Ishikawa (cell line): ENCODE results near the gene TRIML2.

Experiments used
- CEBPB ChIP-seq: IDR thresholded peaks from 2 replicates; pipeline ENCODE4 v1.6.1; 2012
- CREB1 ChIP-seq: IDR thresholded peaks from 2 replicates; pipeline ENCODE4 v1.6.1; 2012; ENCODE audit warnings: low read depth
- EGR1 ChIP-seq: IDR thresholded peaks from 2 replicates; pipeline ENCODE4 v1.6.1; 2012
- EP300 ChIP-seq: IDR thresholded peaks from 2 replicates; pipeline ENCODE4 v1.6.1; 2012; ENCODE audit warnings: borderline replicate concordance
- FOXM1 ChIP-seq: IDR thresholded peaks from 2 replicates; pipeline ENCODE4 v1.6.1; 2012; ENCODE audit warnings: low read depth, borderline replicate concordance
- NFIC ChIP-seq: IDR thresholded peaks from 2 replicates; pipeline ENCODE4 v1.6.1; 2012
- RAD21 ChIP-seq: IDR thresholded peaks from 2 replicates; pipeline ENCODE4 v1.6.1; 2012; ENCODE audit warnings: low read depth
- TAF1 ChIP-seq: IDR thresholded peaks from 2 replicates; pipeline ENCODE4 v1.6.1; 2012; ENCODE audit warnings: low read depth, mild to moderate bottlenecking
- TCF12 ChIP-seq: IDR thresholded peaks from 2 replicates; pipeline ENCODE4 v1.6.1; 2012; ENCODE audit warnings: low read depth
- TEAD4 ChIP-seq: IDR thresholded peaks from 2 replicates; pipeline ENCODE4 v1.6.1; 2012
- YY1 ChIP-seq: IDR thresholded peaks from 2 replicates; pipeline ENCODE4 v1.6.1; 2012; ENCODE audit warnings: low read depth
- ZBTB7A ChIP-seq: IDR thresholded peaks from 2 replicates; pipeline ENCODE4 v1.6.1; 2012; ENCODE audit warnings: low read depth
- TF ChIP-seq, protein P1 (sequence below): IDR thresholded peaks from 2 replicates; pipeline ENCODE4 v1.6.1; 2012; ENCODE audit warnings: low read depth, mild to moderate bottlenecking
- TF ChIP-seq, protein P2 (sequence below): IDR thresholded peaks from 2 replicates; pipeline ENCODE4 v1.6.1; 2012
- TF ChIP-seq, protein P3 (sequence below): IDR thresholded peaks from 2 replicates; pipeline ENCODE4 v1.6.1; 2012

The TRIML2 gene

DNA sequence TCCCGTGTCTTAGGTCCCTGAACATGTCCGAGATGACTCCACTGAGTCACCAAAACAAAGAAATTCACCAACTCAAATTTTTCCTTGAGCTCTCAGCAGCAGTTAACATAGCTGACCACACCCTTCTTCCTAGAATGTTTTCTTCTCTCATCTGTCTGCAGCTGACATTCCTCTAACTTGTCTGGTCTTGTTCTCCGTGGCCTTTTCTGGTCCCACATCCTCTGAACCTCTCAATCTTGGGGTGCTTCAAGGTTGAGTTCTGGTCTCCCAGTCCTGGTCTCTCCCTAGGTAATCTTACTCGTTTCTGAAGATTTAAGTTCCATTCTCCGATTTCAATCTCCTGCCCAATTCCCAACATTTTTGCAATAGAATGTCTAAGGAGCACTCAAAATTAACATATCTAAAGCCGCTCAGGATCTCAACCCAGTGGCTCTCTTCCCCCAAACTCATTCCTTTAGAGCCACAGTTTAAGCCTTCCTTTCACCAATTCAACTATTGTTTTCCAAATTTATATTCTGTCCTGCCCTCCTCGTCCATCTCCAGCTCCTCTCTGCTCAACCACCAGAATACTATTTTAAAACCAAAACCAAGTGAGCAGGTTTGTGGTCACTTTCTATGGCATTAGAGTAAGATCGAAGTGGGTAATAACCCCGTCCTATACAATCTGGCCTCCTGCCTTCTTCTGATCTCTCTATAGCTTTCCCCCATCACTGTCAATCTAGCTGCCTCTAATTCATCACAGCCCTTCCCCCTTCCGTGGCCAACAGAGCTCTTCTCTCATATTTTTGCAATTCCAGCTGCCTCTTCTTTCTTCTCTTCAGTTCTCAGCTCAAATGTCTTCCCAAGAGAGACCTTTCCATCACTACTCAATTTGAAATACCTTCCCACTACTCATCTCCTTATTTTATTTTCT, 1.2 kb downstream of the TRIML2 start:
- TF ChIP-seq TAF1 (no peak), TCF12 (no peak), CEBPB (no peak), RAD21 (no peak), NFIC (no peak), FOXM1 (no peak), EGR1 (no peak), ZBTB7A (no peak), EP300 (no peak), YY1 (no peak), CREB1 (no peak), TEAD4 (no peak)
- TF ChIP-seq, protein P1, sequence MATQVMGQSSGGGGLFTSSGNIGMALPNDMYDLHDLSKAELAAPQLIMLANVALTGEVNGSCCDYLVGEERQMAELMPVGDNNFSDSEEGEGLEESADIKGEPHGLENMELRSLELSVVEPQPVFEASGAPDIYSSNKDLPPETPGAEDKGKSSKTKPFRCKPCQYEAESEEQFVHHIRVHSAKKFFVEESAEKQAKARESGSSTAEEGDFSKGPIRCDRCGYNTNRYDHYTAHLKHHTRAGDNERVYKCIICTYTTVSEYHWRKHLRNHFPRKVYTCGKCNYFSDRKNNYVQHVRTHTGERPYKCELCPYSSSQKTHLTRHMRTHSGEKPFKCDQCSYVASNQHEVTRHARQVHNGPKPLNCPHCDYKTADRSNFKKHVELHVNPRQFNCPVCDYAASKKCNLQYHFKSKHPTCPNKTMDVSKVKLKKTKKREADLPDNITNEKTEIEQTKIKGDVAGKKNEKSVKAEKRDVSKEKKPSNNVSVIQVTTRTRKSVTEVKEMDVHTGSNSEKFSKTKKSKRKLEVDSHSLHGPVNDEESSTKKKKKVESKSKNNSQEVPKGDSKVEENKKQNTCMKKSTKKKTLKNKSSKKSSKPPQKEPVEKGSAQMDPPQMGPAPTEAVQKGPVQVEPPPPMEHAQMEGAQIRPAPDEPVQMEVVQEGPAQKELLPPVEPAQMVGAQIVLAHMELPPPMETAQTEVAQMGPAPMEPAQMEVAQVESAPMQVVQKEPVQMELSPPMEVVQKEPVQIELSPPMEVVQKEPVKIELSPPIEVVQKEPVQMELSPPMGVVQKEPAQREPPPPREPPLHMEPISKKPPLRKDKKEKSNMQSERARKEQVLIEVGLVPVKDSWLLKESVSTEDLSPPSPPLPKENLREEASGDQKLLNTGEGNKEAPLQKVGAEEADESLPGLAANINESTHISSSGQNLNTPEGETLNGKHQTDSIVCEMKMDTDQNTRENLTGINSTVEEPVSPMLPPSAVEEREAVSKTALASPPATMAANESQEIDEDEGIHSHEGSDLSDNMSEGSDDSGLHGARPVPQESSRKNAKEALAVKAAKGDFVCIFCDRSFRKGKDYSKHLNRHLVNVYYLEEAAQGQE, result no peak
- TF ChIP-seq, protein P2, sequence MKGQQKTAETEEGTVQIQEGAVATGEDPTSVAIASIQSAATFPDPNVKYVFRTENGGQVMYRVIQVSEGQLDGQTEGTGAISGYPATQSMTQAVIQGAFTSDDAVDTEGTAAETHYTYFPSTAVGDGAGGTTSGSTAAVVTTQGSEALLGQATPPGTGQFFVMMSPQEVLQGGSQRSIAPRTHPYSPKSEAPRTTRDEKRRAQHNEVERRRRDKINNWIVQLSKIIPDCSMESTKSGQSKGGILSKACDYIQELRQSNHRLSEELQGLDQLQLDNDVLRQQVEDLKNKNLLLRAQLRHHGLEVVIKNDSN, result no peak
- TF ChIP-seq, protein P3, sequence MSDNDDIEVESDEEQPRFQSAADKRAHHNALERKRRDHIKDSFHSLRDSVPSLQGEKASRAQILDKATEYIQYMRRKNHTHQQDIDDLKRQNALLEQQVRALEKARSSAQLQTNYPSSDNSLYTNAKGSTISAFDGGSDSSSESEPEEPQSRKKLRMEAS, result no peak

DNA sequence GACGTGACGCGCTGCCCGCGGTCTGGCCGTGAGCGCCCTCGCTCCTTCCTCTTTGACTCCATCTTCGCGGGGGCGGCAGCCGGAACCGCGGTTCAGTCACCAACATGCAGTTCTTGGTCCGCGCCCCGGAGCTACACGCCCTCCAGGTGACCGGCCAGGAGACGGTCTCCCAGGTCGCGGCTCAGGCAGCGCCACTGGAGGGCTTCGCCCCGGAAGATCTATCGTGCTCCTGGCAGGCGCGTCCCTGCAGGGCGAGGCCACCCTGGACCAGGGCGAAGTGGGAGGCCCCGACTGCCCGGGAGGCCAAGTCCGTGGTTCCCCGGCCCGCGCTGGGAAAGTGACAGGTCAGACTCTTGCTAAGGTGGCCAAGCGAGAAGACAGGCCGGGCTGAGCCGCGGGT, 2.9 kb downstream of the TRIML2 start:
- no peak for TF ChIP-seq TCF12
- no peak for TF ChIP-seq TEAD4

DNA sequence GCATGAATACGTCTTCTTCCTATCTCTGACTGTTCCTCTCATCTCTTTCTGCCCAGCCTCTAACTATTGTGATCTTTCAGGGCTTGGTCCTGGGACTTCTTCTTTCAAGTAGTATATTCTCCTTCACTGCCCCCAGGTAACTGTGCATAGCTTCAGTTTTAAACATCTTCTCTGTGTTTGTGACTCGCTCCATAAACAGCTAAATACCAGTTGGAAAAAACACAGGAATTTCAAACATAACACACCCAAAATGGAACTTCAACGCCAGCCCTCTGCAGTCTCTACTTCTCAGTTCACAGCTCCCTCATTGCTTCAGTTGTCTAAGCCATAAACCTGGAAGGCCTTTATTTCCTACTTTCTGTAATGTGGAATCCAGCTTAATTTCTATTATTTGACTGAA, 16.6 kb downstream of the TRIML2 start:
- TF ChIP-seq NFIC (no peak), ZBTB7A (no peak), EP300 (no peak), RAD21 (no peak), CEBPB (no peak), CREB1 (no peak), TAF1 (no peak), TEAD4 (no peak), FOXM1 (no peak)
- TF ChIP-seq, protein P2, result no peak
- TF ChIP-seq, protein P3, result no peak

DNA sequence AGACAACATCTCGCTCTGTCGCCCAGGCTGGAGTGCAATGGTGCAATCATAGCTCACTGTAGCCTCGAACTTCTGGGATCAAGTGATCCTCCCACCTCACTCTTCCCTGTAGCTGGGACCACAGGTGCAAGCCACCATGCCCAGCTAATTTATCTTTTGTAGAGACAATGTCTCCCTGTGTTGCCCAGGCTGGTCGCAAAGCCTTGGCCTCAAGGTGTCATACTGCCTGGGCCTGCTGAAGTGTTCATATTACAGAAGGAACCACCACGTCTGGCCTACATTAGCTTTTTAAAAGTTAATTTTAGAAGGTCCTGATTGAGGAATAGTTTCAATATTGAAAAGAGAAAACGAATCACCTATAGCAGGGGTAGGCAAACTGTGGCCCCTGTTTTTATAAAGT, 22.5 kb downstream of the TRIML2 start:
- TF ChIP-seq YY1 (no peak), EP300 (no peak), CREB1 (no peak), TEAD4 (no peak), ZBTB7A (no peak), RAD21 (no peak), EGR1 (no peak), TCF12 (no peak), FOXM1 (no peak), NFIC (no peak), CEBPB (no peak), TAF1 (no peak)
- TF ChIP-seq, protein P3, result no peak
- TF ChIP-seq, protein P1, result no peak
- TF ChIP-seq, protein P2, result no peak

DNA sequence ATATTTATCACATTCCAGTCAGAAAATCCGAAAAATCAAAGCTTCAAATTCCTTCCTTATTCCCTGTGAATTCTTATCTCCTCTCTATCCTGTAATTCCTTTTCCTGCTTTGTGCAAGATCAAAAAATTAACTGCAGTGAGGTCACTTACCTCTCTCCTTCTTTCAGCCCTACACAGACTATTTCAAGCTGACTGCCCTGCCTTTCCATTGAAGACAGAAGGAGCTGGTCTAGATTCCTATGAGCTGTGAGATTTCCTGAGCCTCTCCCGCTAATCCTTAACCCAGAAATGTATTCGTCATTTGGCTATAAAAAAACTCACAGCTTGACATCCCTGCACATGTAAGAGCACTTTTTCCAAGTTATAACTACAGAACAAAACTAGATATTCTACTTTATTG, 26.6 kb downstream of the TRIML2 start:
- TF ChIP-seq CREB1, result no peak
- TF ChIP-seq CEBPB, result no peak
- TF ChIP-seq EP300, result no peak
- TF ChIP-seq RAD21, result no peak
